Body of pancreas (tissue), 4 donors: Measurements from ENCODE around the gene CFAP77.

ENCODE experiments used
- POLR2A ChIP-seq, 3 donors: fragments of 450-650 bp; IDR thresholded peaks; one replicate each; pipeline ENCODE4 v1.6.1; 2016; ENCODE audit warnings: antibody characterized with exemption in 3 of 3, mild to moderate bottlenecking in 2 of 3
- TF ChIP-seq, protein P1 (sequence below), 7 experiments: fragments of 450-650 bp in 4 of 7; fragments of 200-600 bp in 3 of 7; sonication (generic) in 3 of 7; IDR thresholded peaks; one replicate each; pipeline ENCODE4 v1.5.1; 2016 to 2019; ENCODE audit warnings: antibody characterized with exemption in 7 of 7

DNA sequence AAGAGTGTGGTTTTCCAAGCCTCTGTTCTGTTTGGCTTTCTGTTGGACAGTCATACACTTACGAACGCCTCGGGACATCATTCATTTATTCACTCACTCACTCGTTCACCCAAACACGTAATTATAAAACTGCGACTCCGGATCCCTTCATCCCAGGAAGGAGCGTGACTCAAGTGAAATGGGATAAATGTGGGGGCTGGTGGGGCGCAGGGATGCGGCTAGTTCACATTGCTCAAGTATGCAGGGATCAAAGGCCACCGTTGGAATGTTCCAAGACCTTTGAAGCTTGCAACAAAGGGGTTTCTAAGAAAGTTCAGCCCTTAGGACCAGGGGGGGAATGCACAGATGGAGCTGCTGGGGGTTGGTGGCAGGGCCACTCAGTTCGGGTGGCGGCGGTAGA lies 64.2 kb downstream of the CFAP77 start:
- TF ChIP-seq, protein P1, sequence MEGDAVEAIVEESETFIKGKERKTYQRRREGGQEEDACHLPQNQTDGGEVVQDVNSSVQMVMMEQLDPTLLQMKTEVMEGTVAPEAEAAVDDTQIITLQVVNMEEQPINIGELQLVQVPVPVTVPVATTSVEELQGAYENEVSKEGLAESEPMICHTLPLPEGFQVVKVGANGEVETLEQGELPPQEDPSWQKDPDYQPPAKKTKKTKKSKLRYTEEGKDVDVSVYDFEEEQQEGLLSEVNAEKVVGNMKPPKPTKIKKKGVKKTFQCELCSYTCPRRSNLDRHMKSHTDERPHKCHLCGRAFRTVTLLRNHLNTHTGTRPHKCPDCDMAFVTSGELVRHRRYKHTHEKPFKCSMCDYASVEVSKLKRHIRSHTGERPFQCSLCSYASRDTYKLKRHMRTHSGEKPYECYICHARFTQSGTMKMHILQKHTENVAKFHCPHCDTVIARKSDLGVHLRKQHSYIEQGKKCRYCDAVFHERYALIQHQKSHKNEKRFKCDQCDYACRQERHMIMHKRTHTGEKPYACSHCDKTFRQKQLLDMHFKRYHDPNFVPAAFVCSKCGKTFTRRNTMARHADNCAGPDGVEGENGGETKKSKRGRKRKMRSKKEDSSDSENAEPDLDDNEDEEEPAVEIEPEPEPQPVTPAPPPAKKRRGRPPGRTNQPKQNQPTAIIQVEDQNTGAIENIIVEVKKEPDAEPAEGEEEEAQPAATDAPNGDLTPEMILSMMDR (IDR thresholded peaks at IDR 0.05), result no peak
- TF ChIP-seq POLR2A (IDR thresholded peaks at IDR 0.05), result no peak
